GM06990 (cell line): ENCODE data around the gene LAX1.
A peak's percentile ranks its signal among the peaks of the same experiment; 100 is the strongest.

Experiments
- DNase-seq: peaks from one replicate; pipeline ENCODE4 v3.0.0-alpha.2; 2011; ENCODE audit not compliant: insufficient read length; ENCODE audit errors: extremely low read depth
- H3K27me3 ChIP-seq: replicated peaks from 2 replicates; pipeline ENCODE4 v1.6.0; 2011; ENCODE audit warnings: low read length; ENCODE audit not compliant: control insufficient read depth, insufficient read depth
- H3K36me3 ChIP-seq: 2 replicates; pipeline ENCODE4 v1.5.1; 2011; ENCODE audit warnings: low read length; ENCODE audit not compliant: control insufficient read depth, insufficient read depth
- H3K4me3 ChIP-seq: replicated peaks from 2 replicates; pipeline ENCODE4 v1.5.1; 2011; ENCODE audit warnings: low read depth, mild to moderate bottlenecking, control low read depth, low read length
- TF ChIP-seq, protein P1 (sequence below): IDR thresholded peaks from 2 replicates; pipeline ENCODE4 v1.5.1; 2011; ENCODE audit warnings: low read length, control low read depth, mild to moderate bottlenecking, inconsistent platforms; ENCODE audit not compliant: insufficient read depth, poor library complexity, severe bottlenecking

Gene LAX1

DNA sequence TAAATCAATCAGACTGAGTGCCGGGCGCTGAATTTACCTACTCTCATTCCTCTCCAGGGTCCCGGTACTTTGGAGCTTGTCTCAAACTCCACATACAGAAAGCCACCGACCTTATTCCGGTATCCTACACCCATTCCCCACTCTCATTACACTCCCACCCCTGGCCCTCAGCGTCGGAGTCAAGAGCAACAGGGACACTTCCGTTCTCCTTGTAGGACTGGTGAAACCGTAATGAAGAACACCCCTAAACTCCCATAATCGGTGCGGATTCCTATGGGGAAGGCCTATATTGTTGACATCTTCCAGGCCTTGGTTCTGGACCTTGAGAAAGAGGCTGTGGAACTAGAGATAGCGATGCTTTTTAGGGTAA, 31.2 kb downstream of the LAX1 start:
- Histone ChIP-seq H3K27me3 (no peaks in the 10 kb centered on the region), H3K4me3 (peak overlapping the region; percentile 64), H3K36me3 (peaks cover 7% of the 10 kb centered on the region)
- TF ChIP-seq, protein P1, sequence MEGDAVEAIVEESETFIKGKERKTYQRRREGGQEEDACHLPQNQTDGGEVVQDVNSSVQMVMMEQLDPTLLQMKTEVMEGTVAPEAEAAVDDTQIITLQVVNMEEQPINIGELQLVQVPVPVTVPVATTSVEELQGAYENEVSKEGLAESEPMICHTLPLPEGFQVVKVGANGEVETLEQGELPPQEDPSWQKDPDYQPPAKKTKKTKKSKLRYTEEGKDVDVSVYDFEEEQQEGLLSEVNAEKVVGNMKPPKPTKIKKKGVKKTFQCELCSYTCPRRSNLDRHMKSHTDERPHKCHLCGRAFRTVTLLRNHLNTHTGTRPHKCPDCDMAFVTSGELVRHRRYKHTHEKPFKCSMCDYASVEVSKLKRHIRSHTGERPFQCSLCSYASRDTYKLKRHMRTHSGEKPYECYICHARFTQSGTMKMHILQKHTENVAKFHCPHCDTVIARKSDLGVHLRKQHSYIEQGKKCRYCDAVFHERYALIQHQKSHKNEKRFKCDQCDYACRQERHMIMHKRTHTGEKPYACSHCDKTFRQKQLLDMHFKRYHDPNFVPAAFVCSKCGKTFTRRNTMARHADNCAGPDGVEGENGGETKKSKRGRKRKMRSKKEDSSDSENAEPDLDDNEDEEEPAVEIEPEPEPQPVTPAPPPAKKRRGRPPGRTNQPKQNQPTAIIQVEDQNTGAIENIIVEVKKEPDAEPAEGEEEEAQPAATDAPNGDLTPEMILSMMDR, result no peak
- DNase-seq, result peak; percentile 23

DNA sequence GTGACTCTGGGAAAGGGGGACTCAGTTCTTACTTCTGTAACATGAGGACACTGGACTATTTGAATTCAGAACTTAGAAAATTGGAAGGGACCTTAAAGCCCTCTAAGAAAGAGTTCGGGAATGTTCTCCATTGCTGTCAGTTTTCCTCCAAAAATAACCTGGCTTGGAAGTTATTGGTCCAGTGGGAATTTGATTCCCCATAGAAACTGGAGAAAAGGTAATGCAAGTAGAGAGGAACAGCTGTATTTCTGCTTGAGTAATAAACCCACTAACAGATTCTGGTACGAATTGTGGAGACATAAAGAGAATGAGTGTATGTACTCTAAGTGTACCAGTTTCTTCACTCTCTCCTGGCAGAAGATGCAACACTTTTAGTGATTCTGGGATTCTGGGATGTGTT, 32.2 kb downstream of the LAX1 start:
- peak overlapping the region; percentile 64 for H3K4me3 ChIP-seq

DNA sequence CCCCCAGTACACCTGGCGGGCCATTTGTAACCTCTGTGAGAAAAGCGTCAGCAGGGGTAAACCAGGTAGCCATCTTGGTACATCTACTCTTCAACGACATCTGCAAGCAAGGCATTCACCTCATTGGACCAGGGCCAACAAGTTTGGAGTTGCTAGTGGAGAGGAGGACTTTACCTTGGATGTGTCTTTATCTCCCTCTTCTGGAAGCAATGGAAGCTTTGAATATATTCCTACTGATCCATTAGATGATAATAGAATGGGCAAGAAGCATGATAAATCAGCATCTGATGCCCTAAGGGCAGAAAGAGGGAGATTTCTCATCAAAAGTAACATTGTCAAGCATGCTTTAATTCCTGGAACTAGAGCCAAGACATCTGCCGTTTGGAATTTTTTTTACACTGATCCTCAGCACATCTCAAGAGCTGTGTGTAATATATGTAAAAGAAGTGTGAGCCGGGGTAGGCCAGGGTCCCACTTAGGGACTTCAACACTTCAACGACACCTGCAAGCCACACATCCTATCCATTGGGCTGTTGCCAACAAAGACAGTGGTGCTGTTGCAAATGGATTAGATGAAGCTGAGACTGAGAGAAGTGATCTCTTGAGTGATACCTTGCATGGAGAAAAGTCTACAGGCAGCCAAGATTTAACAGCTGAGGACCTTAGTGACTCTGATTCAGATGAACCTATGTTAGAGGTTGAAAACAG, 33.1 kb downstream of the LAX1 start:
- H3K36me3 ChIP-seq, result peaks cover 7% of the 10 kb centered on the region
- H3K4me3 ChIP-seq, result no peak overlapping the region

More for the DNA sequence above, 32.2 kb downstream of the LAX1 start:
- Histone ChIP-seq H3K27me3 (no peaks in the 10 kb centered on the region), H3K36me3 (peaks cover 7% of the 10 kb centered on the region)
- TF ChIP-seq, protein P1, result no peak
- no peak for DNase-seq

DNA sequence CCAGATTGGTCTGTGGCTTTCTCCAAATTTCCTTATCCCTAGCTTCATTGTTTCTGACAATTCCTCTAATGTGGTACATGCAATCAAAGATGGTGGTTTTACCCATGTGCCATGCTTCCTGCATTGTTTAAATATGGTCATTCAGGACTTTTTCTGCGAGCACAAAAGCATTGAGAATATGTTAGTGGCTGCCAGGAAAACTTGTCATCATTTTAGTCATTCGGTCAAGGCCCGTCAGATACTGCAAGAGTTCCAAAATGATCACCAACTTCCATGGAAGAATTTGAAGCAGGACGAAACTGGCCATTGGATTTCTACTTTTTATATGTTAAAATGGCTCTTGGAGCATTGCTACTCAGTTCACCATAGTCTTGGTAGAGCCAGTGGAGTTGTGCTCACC, 34.2 kb downstream of the LAX1 start:
- Histone ChIP-seq H3K4me3 (no peak overlapping the region), H3K27me3 (no peaks in the 10 kb centered on the region), H3K36me3 (peaks cover 9% of the 10 kb centered on the region)
- no peak for DNase-seq
- TF ChIP-seq, protein P1, result no peak

More for the DNA sequence above, 33.1 kb downstream of the LAX1 start:
- TF ChIP-seq, protein P1, result no peak
- no peaks in the 10 kb centered on the region for H3K27me3 ChIP-seq
- DNase-seq, result no peak

DNA sequence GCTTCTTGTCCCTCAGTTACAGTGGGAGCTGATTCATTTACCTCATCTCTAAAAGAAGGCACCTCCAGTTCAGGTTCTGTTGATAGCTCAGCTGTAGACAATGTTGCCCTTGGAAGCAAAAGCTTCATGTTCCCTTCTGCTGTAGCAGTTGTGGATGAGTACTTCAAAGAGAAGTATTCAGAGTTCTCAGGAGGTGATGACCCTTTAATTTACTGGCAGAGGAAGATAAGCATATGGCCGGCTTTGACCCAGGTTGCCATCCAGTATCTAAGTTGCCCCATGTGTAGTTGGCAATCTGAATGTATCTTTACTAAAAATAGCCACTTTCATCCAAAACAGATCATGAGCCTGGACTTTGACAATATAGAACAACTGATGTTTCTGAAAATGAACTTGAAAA, 35.0 kb downstream of the LAX1 start:
- DNase-seq, result no peak
- Histone ChIP-seq H3K4me3 (no peak overlapping the region), H3K27me3 (no peaks in the 10 kb centered on the region), H3K36me3 (peaks cover 9% of the 10 kb centered on the region)
- TF ChIP-seq, protein P1, result no peak

DNA sequence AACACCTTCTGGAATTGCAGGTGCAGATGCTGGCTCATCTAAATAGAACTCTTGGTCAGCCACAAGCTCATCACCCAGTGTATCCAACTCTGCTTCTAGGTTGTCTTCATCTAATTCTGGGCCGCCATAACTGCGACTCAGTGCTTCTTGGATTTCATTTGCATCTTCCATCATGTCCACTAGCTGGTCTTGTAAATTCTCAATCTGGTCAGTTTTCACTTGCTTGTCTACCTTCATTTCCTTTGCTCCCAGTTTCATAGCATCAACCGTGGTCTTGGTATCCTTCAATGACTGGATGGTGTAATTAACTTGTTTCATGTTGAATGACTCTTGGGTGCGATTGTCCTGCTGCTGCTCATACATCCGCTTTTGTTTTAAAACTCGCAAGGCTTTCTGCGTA, 40.7 kb downstream of the LAX1 start:
- no peak for DNase-seq
- TF ChIP-seq, protein P1, result no peak
- Histone ChIP-seq H3K4me3 (no peak overlapping the region), H3K36me3 (peaks cover 4% of the 10 kb centered on the region), H3K27me3 (no peaks in the 10 kb centered on the region)
